GOT3 (cell line): ENCODE results near the gene PPP1CA.
"Not testable (repeated sequence)": the region's sequence is repeated elsewhere in the genome, so short reads cannot be mapped to it uniquely, and the experiment has no call there.

Source experiments
- DNase-seq: peaks from one replicate; lab custom pipeline; 2025; ENCODE audit warnings: mixed read lengths; lab: John Stamatoyannopoulos, UW

Gene PPP1CA

DNA sequence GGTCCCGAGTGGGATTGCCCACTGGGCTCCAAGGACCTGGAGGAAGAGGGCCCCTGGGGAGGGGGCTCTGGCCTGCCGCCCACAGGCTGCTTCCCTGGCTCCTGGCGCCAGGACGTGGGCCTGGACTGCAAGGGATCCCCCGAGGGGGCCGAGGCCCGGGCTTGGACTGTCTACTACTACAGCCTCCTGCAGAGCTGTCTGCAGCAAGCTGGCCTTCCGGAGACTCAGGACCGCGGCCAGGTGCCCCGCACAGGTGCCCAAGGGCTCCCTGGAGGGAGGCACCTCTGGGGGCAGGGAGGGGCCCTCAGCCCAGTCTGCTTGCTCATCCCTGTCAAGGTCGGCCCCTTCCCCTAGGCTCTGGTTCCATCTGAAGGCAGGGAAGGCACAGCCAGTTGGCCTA, 15.8 kb upstream of the PPP1CA start:
- DNase-seq, result no peak

DNA sequence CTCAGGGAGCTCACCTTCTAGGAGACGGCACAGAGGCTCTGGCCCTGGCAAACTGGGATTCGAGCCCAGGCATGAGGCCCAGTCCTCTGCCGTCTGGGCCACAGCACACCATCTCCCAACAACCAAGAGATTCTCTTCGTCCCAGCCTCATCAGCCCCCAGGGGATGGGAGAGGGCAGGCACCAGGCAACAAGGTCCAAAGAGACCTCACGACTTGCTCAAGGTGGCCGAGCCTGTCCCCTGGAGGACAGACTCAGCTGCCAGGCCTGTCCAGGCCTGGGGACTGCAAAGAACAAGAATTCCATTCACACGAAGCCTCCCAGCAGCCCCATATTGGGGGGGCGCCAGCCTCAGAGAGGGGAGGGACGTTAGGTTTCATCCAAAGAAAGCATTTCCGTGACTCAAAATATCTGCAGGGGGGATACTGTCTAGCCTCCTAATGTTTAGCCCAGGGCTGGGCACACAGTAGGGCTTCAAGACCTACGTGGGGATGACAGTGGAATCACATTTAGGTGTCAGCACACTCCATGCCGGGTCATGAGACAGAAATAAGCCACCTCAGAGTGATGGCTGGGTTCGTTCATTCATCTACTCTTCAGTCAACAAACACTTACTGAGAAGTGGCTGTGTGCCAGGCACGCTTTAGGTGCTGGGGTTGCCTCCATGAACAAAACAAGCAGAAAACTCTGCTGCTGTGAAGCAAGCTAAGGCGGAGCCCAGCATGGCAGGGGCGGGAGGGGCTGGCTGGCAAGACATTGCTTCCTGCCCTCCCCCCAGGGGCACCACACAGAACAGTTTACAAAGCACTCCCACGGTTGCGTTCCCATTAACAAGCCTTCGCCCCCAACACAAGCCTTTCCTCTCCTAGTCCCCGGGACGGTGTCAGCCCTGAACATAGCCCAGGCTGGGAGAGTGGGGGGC, 15.0 kb upstream of the PPP1CA start:
- no peak for DNase-seq

DNA sequence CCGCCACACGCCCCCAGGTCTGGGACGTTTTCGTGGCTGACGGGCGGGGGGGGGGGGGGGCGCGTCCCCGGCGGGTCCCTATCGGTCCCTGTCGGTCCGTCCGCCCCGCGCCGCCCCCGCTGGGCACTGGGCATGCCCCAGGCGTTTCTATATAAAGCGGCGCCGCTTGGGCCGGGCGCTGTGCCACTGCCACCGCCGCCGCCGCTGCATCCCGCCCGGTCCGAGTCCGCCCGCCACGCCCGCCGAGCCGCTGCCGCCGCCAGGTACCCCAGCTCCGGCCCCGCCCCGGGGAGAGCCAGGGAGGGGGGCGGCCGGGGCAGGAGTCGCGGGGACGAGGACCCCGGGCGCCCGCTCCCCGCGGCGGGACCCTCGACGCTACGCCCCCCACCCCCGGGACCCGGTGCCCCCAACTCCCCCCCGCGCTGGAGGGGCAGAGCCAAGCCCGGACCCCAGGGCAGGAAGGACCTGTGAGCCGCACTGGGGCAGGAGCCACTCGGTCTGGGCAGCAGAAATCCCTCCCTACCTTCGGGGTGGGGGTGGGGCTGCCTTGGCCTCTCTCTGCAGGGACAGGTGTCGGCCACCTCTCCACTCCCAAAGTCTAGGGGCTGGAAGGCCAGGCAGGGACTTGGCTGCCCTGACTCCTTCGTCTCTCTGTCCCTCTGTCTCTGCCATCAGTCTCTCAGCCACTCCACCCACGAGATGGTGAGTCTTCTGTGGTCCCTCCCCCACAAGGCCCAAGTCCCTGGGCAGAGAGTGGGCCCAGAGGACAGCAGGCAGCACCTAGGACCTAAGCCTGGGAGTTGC, 14.0 kb upstream of the PPP1CA start, which contains the start of gene CARNS1:
Gene CARNS1, plus strand, starts transcription at position 178 of the 804 bp plus-strand sequence. Its CDS starts 522 bp downstream, at position 700.
- DNase-seq, result no peak

DNA sequence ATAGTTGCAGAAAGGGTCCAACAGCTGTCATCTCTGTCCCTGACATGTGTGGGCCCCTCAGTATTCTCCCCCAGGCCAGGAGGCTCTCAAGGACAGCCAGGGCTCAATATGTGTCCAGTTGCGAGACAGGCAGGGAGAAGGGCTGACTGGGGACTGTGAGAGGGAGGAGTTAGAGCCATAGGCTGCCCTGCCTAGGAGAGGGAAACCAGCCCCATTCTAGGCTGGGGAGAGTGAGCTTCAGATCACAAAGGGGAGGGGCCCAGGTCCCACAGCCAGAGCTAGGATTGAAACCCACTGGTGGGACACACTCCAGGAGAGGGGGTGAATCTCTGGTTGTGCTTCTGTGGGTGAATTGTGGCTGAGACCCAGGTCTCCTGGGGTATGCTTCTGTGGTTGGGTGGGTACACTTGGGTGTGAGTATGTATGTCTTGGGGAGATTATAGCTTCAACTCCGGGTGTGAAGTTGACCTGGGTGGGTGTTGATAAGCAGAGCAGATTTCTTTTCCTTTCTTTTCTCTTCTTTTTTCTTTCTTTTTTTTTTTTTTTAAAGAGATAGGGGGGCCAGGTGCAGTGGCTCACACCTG, 11.7 kb upstream of the PPP1CA start:
- no peak for DNase-seq

DNA sequence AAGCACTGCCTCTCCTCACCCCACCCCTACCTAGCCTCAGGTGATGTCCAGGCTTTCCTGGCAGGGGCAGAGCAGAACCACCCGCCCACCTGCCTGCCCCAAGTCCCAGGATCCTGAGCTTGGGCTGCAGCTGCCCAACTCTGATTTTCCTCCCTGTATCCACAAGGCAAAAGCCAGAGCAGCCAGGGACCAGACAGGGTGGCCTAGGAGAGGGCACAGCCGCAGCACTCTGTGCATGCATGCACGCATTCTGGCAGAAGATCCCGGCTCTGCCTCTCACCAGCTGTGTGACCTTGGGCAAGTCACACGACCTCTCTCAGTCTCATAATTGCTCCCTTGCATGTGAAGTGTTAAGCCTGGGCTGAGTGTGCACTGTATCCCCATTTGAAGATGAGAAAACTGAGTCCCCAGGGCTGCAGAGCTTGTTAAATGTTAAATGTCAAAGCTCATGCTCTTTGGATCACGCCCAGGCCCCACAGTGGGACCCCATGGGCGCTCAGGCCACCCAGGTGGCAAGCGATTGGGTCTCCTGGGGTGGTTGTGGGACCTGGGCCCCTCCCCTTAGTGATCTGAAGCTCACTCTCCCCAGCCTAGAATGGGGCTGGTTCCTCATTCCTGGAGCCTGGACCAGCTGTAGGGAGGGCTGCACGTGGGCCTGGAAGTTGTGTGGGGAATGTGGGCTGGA, 11.0 kb upstream of the PPP1CA start:
- DNase-seq, result no peak

DNA sequence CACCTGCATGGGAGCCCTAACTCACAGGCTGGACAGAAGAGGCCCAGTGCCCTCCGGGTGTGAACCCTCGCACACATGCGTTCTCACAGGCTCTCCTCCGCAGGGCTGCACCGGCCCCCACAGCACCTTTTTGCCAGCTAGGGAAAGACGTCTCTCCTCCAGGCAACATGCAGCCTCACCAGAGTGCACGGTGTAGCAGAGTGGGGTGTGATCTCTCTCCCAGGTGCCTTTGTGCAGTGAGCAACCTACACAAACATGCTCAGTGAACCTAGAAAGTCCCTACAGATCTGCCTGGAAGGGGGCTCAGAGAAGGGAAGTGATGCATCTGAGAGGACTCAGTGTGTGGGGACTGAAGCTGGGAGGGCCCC, 10.1 kb upstream of the PPP1CA start:
- DNase-seq, result no peak

DNA sequence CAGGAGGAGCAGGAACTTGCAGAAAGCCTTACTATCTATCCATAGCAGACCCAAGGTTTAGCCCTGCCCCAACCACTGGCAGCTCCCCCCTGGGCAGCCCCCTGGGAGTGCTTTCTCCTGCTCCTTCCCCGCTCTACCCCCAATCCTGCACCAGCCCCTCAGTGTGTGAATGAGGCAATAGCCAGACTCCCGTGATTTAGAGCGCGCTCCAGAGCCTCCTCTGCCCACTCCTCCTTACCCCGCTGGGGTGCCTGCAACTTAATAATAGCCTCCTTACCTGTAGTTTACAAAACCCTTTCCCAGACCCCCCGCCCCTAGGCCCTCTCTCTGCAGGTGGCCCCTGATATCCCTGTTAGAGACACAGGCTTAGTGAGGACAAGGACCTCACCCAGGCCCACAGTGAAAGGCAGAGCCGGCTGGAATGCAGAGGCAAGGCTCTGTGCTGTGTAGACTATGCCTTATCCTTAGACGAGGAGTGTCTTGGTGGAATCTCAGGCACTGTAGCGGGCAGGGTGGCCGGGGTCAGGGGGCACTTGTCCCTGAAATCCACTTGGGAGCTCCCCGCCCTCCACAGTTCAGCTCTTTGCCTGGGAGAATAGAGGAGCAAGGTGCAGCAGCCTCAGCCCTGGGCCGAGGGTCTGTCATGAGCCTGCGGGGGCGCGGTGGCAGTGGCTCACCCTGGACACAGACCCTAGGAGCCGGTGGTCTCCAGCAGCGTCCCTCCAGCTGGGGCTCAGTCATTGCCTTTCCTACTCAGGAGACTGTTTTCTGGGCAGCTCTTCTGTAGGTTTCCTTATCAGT, 9.5 kb upstream of the PPP1CA start:
- DNase-seq, result no peak

DNA sequence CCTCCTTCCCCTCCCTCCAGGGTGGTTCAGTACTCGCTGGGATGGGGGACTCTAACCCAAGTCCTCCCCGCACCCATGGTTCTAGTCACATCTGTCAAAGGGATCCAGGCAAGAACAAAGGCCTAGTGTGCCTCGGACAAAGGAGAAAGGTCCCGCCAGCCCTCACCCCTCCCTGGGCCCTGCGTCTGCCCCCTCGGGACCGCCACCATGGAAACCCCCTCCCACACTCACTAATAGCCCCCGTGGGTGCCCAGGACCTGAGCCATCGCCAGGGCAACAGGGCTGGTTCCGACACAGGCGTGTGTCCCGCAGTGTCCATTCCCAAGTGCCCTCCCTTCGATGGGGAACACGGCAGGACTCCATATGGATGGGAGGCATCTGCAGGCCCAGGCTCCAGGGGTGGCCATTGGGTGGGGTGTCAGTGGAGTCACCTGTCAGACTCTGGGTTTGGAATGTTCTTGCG, 8.7 kb upstream of the PPP1CA start:
- no peak for DNase-seq

DNA sequence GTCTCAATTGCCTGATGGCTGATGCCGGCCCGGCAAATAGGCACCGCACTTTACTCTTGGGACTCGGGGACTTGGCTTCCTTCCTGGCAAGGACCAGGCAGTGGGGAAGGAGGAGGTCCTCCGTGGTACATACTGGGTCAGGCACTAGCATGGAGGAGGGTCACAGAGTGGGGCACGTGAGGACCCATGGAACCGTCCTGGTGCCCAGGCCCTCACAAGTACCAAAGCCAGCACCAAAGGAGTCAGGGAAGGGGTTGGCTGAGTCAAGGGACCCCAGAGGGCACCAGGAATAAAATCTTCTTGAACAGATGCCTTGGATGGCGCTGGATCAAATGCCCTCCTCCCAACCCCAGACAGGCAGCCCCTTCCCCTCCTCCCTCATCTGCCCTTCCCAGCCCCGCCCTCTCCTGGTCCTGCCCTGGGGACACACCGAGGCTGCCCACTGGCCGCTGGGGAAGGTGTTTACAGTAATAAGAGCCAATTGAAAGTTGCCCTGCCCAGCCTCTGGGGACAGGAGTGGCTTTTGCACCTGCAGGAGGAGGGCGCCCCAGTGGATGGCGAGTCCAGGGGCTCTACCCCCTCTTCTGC, 8.2 kb upstream of the PPP1CA start:
- DNase-seq, result no peak

DNA sequence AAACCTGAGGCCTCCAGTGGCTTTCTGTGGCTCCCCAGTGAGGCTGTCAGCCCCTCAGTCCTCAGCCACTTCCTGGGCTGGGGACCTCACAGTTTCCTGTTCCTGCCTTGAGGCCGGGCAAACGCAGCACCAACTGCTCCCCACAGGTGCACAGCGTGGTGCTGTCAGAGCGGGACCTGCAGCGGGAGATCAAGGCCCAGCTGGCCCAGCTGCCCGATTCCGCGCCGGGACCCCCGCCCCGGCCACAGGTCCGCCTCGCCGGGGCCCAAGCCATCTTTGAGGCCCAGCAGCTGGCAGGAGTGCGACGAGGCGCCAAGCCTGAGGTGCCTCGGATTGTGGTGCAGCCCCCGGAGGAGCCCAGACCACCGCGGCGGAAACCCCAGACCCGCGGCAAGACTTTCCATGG, 7.6 kb upstream of the PPP1CA start:
- no peak for DNase-seq

DNA sequence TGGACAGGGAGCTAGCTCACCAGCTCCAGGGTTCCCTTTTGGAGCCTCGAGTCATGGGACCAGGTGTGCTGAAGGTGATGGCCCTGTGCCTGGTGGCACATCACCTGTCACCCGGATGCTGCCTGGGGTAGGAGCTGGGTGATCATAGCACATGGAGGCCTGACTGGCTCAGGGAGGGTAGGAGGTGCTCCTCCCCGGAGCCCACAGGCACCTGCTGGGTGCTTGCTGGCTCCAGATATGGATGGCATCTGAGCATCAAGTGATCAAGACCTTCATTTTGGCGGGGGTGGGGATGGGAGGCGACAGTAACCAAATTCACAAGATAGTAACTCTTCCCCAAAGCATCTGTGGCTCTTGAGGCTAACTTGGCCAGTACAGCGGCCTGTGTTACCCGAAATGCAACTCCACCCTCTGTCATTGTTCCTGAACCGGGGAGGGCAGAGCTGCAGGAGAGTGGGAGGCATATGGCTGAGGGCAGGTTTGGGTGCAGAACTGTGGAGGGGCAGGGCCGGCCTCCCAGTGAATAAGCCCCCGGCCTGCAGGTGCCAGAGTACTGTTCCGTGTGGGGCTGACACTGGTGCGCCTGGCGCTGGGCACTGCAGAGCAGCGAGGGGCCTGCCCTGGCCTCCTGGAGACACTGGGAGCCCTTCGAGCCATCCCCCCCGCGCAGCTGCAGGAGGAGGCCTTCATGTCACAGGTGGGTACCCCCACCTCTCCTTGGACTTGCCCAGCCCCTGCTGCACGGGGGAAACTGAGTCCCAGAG, 7.0 kb upstream of the PPP1CA start:
- DNase-seq, result no peak

DNA sequence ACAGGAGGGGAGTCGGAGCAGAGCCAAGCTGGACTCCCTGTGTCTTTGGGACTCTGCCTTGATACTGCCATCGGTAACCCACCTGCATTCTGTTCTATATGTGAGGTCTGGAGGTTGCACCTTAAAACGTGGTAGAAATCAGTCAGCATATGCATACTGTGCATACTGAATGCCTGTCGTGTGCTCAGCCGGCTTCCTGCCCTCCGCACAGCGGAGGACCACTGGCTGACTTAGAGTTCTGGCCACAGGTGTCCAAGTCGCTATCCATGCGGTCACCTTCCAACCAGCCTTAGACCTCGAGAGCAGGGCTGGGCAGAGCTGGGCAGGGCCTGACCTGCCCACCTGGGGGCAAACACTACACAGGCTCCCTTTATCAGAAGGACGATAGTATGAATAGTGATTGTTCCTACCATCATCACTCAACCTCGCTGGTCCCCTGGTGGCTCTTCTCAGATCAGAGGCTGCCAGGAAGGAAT, 6.1 kb upstream of the PPP1CA start:
- DNase-seq, result no peak

DNA sequence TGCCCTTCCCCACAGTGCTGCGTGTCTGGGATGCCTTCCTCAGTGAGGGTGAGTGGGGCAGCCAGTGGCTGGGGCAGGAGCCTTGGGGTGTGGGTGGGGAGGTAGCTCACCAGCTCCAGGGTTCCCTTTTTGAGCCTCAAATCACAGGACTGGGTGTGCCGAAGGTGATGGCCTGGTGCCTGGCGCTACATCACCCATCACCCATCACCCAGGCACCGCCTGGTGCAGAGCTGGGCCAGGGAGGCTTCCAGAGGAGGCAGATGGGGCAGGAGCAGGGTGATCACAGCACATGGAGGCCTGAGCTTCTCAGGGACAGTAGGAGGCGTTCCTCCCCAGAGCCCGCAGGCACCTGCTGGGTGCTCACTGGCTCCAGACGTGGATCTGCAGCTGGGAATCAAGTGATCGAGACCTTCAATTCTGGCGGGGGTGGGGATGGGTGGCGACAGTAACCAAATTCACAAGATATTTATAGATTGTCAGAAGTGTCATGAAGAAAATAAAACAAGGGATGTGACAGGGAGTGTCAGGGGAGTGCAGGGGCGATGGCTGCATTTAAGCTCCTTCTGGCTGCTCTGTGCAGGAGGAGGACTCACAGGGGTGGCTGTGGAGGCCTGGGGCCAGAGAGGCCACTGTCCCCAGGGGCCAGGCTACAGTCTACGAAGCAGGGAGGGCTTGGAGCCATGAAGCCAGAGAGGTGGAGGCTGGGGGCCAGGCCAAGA, 5.5 kb upstream of the PPP1CA start:
- no peak for DNase-seq

DNA sequence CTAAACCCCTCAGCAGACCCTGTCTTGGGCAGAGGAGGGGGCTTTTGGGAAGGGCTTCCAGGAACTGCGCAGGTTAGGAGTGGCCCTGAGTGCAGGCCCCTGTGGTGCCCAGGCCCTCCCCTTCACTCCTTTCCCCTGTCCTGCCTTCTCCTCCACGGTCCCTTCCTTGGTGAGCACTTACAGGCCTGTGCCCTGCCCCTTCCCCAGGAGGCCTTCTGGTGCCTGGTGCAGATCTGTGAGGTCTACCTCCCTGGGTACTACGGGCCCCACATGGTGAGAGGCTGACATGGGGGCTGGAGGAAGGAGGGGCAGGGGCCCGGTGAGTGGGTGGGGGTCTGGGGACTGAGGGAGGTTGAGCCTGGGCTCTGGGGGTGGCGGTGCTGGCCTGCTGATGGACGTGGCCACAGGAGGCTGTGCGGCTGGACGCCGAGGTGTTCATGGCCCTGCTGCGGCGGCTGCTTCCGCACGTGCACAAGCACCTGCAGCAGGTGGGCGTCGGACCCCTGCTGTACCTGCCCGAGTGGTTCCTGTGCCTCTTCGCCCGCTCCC, 4.8 kb upstream of the PPP1CA start:
- DNase-seq, result no peak

DNA sequence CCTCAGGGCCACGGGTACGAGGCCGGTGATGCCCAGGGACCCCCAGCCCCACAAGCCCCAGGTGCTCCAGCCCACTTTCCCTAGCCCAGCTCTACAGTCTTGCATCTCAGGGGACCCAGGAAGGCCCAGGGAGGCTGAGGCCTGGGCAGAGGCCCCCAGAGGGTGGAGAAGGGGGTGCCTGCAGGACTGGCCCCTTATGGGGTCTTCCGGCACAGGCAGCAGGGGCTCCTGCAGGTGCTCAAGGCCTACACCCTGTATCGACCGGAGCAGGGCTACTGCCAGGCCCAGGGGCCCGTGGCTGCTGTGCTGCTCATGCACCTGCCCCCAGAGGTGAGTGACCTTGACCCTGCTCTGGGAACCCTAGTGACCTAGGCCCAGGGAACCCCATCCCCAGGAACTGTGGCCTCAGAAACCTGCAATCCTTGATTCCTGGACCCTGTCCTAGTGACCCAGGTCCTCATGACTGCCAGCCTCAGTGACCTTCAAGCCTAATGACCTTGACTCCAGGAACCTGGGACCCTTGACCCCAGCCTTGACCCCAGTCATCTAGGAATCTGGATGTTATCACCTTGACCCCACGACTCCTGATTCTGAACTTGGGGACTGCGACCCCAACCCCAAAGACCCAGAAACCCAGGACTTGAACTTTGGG, 4.2 kb upstream of the PPP1CA start:
- no peak for DNase-seq

DNA sequence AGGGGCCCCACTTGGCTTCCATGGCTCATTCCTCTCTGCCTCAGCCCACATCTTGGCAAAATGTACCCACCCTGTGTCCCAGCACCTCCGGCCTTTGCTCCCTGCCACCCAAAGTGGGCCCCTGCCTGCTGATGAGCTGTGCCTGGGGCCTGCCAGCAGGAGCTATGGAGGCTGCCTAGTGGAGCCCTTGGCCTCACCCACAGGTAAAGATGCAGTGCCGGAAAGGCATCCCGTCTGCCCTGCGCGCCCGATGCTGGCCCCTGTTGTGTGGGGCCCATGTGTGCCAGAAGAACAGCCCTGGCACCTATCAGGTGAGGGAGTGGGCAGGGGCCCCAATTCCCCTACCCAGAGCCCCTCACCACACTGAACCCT, 3.5 kb upstream of the PPP1CA start:
- DNase-seq, result no peak

DNA sequence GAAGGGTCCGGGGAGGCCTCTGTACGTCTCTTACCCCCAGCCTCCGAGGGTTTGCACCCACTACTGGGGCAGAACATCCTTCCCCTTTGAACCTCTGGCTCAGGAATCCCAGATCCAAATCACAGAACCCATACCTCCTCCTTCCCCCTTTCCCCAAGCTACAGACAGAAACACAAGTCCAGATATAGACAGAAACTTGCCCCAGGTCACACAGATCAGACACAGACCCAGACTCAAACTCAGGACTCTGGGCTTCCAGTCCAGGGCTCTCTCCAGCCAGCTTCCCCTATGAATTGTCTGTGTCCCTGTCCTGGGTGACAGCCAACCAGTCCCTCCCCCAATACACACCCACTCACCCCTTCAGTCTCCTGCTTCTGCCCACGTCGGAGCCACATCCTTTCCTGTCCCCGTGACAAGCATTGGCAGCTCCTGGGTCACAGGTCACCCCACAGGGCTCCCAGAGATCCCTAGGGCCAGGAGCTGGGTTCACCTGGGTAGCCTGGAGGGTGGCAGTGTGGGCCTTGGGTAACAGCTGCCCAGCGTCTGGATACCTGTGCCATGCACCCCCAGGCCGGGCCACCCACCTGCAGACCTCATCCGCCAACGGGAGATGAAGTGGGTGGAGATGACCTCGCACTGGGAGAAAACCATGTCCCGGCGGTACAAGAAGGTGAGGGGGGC, 3.0 kb upstream of the PPP1CA start:
- DNase-seq, result no peak

DNA sequence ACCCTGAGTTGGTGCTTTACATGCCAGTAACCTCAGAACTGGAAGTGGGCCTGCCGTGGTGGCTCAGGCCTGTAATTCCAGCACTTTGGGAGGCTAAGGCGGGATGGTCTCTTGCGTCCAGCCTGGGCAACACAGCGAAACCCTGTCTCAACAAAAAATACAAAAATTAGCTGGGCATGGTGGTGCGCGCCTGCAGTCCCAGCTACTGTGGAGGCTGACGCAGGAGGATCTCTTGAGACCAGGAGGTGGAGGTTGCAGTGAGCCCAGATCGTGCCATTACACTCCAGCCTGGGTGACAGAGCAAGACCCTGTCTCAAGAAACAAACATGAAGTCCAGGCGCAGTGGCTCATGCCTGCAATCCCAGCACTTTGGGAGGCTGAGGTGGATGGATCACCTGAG, 1.4 kb upstream of the PPP1CA start:
- not testable (repeated sequence) for DNase-seq
